GM18520 (cell line): ENCODE measurements around the gene OSBPL5.
"Not testable (repeated sequence)": the region's sequence is repeated elsewhere in the genome, so short reads cannot be mapped to it uniquely, and the experiment has no call there.

Experiments used
- ATAC-seq: cut with Tn5 transposase; IDR thresholded peaks from one replicate; pipeline ENCODE4 v1.9.1; 2021; ENCODE audit not compliant: unreplicated experiment

OSBPL5 gene

GRCh38 chr11:3182462-3182852 is 17.3 kb upstream of the OSBPL5 start:
- ATAC-seq = no peak

- no peak for ATAC-seq
These were observed 16.8 kb upstream of the OSBPL5 start for GRCh38 chr11:3181725-3182461.

GRCh38 chr11:3180869-3181268 is 15.8 kb upstream of the OSBPL5 start:
- no peak for ATAC-seq

- ATAC-seq = no peak
These were observed 13.2 kb upstream of the OSBPL5 start for GRCh38 chr11:3178349-3178748.

- no peak for ATAC-seq
These were observed 12.8 kb upstream of the OSBPL5 start for GRCh38 chr11:3177931-3178330.

GRCh38 chr11:3176487-3176886 is 11.4 kb upstream of the OSBPL5 start:
- no peak for ATAC-seq

- no peak for ATAC-seq
These were observed 10.1 kb upstream of the OSBPL5 start for GRCh38 chr11:3175194-3175593.

GRCh38 chr11:3174387-3174786 is 9.3 kb upstream of the OSBPL5 start:
- ATAC-seq = no peak

- ATAC-seq = no peak
These were observed 8.7 kb upstream of the OSBPL5 start for GRCh38 chr11:3173795-3174194.

- no peak for ATAC-seq
These were observed 6.9 kb upstream of the OSBPL5 start for GRCh38 chr11:3171931-3172560.

- ATAC-seq = no peak
These were observed 5.9 kb upstream of the OSBPL5 start for GRCh38 chr11:3170756-3171650.

- no peak for ATAC-seq
These were observed 5.1 kb upstream of the OSBPL5 start for GRCh38 chr11:3170044-3170755.

- ATAC-seq = no peak
These were observed 4.3 kb upstream of the OSBPL5 start for GRCh38 chr11:3169255-3170043.

GRCh38 chr11:3168742-3169254 is 3.7 kb upstream of the OSBPL5 start:
- not testable (repeated sequence) for ATAC-seq

- no peak for ATAC-seq
These were observed 2.3 kb upstream of the OSBPL5 start for GRCh38 chr11:3167143-3168119.

- no peak for ATAC-seq
These were observed 1.4 kb upstream of the OSBPL5 start for GRCh38 chr11:3166268-3167142.

GRCh38 chr11:3165916-3166267 is 782 bp upstream of the OSBPL5 start:
- no peak for ATAC-seq

- ATAC-seq = no peak
These were observed 458 bp downstream of the OSBPL5 start for GRCh38 chr11:3164552-3165151.
